HG03064 (cell line): ENCODE measurements around the gene GRIA3.
A peak's percentile ranks its signal among the peaks of the same experiment; 100 is the strongest.
"Not testable (repeated sequence)": the region's sequence is repeated elsewhere in the genome, so short reads cannot be mapped to it uniquely, and the experiment has no call there.

Experiments
- ATAC-seq: cut with Tn5 transposase; IDR thresholded peaks from one replicate; pipeline ENCODE4 v1.9.1; 2021; ENCODE audit warnings: low read depth; ENCODE audit not compliant: unreplicated experiment

The GRIA3 gene

DNA sequence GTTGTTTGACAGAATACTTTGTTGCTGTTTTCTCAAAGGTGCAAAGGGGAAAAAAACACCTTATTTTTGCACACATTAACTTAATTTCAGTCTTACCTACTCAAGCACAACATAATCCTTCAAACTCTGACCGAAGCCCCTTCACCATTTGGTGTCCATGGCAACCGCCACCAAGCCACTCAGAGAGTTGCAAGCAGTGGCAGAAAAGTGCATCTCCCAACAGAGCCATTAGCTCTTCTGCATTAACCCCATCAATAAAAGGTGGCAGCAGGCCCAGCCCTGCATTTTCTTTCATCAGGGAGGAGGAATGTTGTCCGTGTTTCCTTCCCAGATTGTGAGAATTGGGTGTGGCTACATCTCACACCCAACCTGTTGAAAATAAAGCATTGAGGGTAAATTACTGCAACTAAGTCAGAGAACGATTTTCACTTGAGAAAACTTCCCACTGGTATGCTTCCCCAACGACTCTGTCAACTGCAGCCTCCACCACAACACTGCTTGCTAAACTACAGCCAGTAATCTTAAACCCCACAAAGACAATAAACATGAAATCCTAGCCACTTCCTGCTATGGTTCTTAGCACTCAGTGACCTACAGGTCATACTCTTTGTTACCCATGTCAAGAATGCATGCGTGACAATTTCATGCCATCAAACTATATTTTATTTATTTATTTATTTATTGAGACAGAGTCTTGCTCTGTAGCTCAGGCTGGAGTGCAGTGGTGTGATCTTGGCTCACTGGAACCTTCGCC, 154.0 kb downstream of the GRIA3 start:
- ATAC-seq = no peak

DNA sequence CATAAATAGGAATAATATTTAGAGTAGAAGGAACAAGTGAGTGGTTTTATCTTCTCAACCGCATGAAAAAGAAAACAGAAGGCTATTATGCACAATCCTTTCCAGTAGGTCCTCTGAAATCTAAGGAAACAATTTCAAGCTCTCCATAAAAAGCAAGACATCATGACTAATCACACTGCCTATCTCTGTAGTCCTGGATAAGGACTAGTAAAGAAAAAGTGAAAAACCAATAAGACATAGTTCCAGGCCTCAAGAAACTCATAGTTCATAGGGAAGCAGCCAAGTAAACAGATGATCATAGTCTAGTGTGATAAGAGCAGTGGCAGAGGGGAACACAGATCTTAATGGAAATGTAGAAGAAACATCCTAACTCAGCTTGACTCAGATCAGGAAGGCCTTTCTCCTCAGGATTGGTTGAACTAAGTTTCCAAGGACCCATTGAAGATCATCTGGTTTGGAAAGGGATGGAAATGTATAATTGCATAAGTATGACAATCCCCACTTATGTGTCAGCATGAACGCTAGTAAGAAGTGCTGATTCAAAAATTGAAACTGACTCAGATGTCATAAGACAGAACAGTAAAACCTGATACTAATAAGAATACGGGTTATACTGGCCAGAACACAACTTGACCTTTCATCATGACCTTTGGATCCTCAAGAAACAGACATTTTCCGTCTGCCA, 155.3 kb downstream of the GRIA3 start:
- ATAC-seq = no peak

DNA sequence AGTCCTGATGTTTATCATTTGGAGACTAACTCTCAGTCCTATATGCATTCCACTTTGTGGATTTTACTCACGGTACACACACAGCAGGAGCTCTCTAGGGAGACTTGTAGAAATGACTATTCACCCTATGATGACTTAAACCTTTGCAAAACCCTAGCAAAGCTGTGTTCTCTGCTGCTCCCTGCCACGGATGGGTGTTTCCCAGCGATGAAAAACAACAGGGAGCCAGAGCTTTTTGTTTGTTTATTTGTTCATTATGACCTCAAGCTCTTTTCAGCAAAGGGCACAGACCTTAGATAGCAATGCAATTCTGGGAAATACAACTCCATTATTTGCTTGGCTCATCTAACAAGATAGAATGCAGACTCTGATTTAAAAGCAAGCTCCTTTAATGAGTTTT, 156.6 kb downstream of the GRIA3 start:
- no peak for ATAC-seq

DNA sequence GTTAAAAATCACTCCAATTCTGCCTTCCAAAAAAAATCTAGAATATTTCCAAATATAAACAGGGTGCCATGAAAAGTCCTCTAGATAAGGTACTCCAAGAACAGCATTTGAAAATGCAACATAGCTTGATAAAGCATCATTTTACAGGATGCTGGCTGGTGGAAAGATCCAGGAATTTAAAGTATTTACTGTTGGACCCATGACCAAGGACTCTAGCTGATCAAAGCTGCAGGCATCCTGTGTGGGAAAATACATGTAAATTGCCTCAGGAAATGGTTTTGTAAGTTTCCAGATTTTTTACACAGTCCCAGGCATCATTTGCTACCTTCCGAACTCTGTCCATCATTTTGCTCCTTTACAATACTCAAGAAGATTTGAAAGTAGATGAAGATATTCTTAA, 164.4 kb downstream of the GRIA3 start:
- ATAC-seq = no peak

DNA sequence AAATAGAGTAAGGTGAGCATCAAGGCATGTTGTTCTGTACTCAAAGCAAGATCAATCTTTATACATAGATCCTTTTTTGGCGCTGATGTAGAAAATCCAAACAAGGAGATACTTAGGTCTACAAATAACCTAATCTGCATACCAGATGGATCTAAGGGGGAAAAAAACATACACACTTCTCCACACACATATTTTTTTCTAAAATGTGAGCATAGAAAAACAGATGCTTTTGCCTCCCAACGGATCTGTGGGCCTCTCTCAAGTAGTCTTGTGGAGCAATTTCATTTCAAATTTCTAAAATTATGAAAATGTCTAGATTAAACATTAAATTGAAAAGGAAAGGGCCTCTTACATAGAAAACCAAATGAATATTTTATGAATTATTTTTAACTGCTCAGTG, 166.1 kb downstream of the GRIA3 start:
- ATAC-seq = no peak

- peak; percentile 94 for ATAC-seq
Measured at GRCh38 chrX:123357941-123358340, 173.9 kb downstream of the GRIA3 start.

GRCh38 chrX:123358457-123358856, 174.4 kb downstream of the GRIA3 start:
- no peak for ATAC-seq

- no peak for ATAC-seq
Measured at GRCh38 chrX:123361371-123361770, 177.3 kb downstream of the GRIA3 start.

- ATAC-seq = not testable (repeated sequence)
Measured at GRCh38 chrX:123386196-123386595, 202.1 kb downstream of the GRIA3 start.

DNA sequence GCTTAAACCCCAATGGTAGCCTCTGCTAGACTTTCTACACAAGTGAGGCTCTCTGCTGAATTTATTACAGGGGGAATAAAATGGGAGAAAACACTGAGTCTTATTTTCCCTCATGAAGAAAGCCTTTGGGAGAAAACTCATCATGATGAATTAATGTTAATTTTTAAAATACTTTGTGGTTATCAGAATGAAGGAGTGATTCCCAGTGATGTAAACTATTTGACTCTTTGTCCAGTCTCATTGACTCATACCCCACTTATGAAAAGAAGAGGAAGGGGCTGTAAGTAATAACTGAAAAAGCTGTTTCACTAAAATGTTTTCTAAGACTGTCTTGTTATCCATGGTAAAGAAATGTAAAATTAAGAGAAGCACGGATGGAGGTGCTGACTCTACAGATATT, 208.8 kb downstream of the GRIA3 start:
- ATAC-seq = no peak

GRCh38 chrX:123399709-123400108, 215.6 kb downstream of the GRIA3 start:
- no peak for ATAC-seq

- no peak for ATAC-seq
Measured at GRCh38 chrX:123405231-123405630, 221.2 kb downstream of the GRIA3 start.

DNA sequence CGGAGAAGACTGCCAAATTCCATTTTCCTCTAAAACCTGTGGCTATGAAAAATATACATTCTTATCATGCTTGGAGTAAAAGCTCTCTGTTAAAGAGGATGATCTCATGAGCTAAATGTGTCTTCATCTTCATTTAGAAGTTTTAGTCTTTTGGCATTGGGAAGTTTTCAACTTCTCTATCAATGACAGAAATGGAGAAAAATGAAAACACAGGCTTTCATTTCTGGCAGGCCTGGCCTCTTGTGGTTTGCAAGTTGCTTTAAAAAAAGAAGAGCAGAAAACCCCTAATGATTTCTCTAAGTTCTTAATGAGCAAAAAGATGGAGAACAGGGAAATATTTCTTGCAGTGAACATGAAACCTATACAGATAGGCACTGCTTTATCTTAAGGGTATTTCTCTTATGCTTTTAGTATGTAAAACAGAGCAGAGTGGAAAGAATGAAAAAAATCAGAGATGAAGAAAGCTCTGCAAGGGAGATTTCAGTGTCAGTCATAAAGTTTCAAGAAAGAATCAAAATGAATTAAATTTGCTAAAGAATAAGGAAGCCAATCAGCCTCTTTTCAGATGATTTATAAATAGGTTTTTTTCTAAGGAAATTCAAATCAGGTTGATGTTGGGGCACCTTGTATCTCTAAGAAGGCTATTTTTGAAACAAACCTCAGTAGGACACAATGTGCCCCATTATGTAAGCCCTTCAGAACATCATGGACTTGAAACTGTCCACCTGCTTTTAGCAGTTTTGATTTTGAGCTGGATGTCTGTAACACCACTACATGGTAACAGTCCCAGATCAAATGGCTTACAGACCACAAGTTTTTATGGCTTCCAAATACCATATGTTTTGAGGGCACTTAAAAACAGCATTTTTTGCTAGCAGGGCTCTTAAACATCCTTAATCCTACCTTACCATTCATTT, 225.0 kb downstream of the GRIA3 start:
- ATAC-seq = no peak

- no peak for ATAC-seq
Measured at GRCh38 chrX:123422875-123423274, 238.8 kb downstream of the GRIA3 start.

DNA sequence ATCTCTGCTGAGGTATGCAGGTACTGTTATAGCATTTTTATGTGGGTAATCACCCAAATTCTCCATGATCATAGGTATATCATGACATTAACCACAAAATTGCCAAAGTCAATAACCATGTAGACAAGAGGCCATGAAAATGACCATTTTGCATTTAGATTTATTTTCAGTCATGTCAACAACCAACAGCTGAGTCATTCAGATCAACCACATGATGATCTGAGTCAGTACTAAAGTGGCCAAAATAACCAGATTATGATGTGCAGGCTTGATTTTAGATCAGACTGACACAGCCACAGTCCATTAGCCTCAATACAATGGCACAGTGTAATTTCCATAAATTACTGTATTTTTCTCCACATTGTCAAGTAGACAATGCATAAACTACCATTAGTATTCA, 240.5 kb downstream of the GRIA3 start:
- ATAC-seq = peak; percentile 59

DNA sequence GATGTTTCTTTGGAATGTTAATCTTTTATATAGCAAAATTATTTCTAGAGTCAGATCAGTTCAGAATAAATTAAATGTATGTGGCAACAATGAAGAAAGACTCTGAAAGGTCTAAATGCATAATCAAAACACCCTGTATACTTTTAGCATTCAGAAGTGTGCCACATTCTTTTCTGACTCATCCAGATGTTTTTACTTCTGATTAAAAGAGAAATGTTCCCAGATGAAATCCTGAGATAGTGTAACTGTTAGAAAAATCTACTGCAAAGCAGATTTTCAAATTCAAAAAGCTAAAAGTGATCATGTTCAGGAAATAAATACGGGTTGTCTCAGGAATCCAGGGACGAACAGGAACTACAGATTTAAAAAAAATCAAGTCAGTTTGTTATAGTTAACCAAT, 241.4 kb downstream of the GRIA3 start:
- ATAC-seq = no peak

DNA sequence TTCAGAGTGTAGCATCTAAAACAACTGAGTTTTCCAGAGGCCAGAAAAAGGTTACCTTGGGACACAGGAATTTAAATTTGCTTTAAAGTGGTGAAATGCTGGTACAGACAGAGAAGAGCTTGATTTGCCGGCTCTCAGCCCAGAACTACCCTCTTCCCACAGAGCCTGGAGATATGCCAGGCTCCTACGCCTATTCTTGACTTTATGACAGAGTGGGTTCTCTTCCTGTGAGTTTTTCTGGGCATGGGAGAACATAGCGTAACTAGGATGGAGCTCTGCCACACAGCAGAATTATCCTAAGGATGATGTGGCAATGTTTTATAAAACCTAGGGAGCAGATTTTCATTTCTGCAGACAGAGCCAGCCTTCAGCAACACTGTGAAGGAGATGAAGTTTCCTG, 241.8 kb downstream of the GRIA3 start:
- ATAC-seq = no peak

DNA sequence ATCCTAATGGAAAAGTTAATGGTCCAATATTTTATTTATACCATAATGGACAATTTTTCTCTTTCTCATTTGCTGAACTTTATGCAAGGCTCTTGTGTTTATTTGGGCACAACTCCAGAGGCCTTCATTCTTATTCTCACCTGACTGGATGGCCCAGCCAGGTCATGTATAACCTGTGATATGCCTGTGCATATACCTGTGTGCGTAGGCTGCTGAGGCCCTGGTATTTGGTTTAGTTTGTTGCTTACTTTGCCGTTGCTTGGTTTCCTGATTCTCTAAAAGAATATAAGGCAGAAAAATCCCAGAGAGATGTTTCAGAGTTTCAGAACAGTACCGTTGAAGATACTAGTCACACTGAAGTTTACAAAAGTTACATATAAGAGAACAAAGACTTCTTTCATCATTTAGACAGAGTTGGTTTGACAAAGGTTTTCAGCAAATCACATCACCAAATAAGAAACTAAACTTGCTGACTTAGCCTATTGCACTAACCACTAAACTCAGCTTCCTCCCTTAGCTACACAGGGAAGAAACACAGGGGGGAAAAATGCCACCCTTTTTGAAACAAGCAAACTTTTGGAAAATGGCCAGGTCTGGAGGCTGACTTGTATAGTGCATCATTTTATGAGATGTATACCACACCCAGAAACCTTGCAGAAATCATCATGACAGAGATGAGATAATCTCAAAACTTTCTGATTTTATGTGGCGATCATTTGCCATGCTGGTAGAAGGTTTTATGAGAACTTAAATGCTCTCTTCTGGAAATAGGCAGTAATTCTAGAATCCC, 248.5 kb downstream of the GRIA3 start:
- ATAC-seq = no peak

GRCh38 chrX:123436512-123437136, 252.5 kb downstream of the GRIA3 start:
- no peak for ATAC-seq

GRCh38 chrX:123439926-123440325, 255.8 kb downstream of the GRIA3 start:
- not testable (repeated sequence) for ATAC-seq
